ENCODE data around the gene PPDPF.

- TF ChIP-seq, protein P1, sequence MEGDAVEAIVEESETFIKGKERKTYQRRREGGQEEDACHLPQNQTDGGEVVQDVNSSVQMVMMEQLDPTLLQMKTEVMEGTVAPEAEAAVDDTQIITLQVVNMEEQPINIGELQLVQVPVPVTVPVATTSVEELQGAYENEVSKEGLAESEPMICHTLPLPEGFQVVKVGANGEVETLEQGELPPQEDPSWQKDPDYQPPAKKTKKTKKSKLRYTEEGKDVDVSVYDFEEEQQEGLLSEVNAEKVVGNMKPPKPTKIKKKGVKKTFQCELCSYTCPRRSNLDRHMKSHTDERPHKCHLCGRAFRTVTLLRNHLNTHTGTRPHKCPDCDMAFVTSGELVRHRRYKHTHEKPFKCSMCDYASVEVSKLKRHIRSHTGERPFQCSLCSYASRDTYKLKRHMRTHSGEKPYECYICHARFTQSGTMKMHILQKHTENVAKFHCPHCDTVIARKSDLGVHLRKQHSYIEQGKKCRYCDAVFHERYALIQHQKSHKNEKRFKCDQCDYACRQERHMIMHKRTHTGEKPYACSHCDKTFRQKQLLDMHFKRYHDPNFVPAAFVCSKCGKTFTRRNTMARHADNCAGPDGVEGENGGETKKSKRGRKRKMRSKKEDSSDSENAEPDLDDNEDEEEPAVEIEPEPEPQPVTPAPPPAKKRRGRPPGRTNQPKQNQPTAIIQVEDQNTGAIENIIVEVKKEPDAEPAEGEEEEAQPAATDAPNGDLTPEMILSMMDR (conservative IDR thresholded peaks at IDR 0.05; ENCODE audit: low read depth, low read length): no peak
- no peak for TF ChIP-seq EZH2phosphoT487 (IDR thresholded peaks at IDR 0.05; ENCODE audit: borderline replicate concordance, low read length)
- TF ChIP-seq EZH2 (IDR thresholded peaks at IDR 0.05; ENCODE audit: low read length, unreplicated experiment): no peak
These were observed 4.6 kb downstream of the PPDPF start for GRCh38 chr20:63525185-63525584.
